ENCODE results near the gene KRTAP10-10.
A peak's percentile ranks its signal among the peaks of the same experiment; 100 is the strongest.
"Not testable (repeated sequence)": the region's sequence is repeated elsewhere in the genome, so short reads cannot be mapped to it uniquely, and the experiment has no call there.

The KRTAP10-10 gene

DNA sequence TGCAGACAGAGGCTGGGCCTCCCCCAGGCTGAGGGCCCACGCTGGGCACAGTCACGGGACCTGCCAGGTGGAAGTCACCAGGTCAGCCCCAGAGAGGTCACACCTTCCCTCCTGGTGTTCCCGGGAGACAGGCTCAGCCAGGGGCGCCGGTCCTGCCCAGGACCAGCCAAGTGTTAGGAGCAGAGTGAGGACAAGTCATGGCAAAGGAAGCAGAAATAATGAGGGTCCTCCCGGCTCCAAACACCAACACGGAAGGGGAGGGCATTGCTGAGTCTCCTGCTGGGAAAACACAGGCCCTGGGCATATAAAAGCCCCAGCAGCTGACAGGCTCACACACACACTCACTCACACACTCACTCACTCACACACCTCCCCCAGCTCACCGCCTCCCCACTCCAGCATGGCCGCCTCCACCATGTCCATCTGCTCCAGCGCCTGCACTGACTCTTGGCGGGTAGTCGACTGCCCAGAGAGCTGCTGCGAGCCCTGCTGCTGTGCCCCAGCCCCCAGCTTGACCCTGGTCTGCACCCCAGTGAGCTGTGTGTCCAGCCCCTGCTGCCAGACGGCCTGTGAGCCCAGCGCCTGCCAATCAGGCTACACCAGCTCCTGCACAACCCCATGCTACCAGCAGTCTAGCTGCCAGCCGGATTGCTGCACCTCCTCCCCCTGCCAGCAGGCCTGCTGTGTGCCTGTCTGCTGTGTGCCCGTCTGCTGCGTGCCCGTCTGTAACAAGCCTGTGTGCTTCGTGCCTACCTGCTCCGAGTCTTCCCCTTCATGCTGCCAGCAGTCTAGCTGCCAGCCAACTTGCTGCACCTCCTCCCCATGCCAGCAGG is at the start of gene KRTAP10-10:
TSS of gene KRTAP10-10 (plus strand) at position 339 of the 833 bp plus-strand sequence. CDS start at position 401, 62 bp downstream.
- no peak for DNase-seq

DNA sequence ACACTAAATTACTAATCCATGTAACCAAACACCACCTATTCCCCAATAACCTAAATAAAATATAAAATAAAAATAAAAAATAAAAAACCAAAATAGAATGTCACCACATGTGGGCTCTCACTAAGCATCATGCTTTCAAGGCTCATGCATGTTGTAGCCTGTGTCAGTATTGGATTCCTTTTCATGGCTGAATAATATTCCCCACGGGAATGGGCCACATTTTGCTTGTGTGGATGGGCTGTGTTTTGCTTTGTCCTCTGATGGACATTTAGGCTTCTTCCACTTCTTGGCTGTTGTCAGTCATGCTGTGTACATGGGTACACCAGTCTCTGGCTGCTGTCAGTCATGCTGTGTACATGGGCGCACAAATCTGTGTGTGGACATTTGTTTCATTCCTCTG is 48.1 kb upstream of the KRTAP10-10 start:
- no peak for DNase-seq

DNA sequence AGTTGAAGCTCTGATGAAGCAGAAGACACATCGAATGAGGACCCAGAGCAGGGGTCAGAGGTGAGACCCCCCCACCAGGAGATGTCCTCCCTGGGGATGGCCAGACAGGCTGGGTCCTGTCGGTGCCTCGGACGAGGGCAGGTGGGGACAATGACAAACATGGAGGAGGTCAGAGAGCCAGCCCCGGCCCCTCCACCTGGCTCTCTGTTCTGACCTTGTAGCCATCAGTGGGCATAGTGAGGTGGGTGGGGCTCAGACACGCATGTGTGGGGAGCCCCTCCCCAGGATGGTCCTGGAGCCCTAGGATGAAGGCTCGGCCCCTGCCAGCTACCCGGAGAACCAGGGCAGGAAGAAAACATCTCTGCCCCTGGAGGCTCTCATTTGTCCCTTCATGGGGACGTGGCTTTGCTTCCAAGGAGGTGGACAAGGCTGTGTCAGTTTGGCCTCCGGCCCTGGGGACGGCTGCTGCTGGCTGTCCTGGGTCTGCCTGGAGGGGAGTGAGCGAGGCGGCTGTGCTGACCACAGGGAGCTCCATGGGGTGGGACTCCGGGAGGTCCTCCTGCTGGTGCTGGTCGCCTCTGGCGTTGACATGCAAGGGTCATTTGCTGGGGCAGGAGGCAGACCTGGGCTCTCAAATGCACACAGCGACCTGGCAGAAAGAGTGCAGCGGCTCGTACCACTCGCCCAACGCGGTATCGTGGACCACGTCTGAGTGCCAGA is 47.4 kb upstream of the KRTAP10-10 start:
- no peak for DNase-seq

GRCh38 chr21:44590311-44590721 is 46.8 kb upstream of the KRTAP10-10 start:
- no peak for DNase-seq

DNA sequence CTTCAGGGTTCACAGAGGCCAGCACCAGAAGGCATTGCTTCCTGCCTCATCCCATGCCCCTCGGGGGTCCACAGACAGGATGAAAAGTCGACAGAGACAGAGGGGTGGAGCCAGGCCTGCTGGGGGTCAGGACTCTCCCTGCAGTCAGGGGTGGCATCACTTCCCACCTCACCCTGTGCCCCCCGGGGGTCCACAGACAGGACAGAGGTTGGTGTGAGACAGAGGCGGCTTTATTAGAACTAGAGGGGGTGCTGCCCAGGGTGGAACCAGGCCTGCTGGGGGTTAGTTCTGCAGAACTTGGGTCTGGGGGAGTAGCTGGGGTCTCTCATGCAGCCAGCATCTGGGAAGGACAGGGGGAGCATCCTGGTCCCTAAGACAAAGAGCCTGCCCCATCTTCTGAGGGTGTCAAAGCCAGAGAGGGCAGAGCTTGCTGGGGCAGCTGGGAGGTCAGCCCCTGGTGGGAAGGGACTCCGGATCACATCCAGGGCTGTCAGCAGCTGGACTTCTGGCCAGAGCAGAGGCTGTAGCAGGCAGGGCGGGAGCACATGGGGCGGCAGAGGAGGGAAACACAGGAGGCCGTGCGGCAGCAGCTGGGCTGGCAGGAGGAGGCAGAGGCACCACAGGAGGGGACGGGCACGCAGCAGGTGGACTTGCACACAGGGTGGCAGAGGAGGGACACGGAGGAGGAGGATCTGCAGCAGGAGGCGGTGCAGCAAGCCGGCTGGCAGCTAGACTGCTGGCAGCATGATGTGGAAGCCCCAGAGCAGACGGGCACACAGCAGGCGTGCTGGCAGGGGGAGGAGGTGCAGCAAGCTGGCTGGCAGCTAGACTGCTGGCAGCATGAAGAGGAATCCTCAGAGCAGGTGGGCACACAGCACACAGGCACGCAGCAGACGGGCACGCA is 46.0 kb upstream of the KRTAP10-10 start:
- not testable (repeated sequence) for DNase-seq

DNA sequence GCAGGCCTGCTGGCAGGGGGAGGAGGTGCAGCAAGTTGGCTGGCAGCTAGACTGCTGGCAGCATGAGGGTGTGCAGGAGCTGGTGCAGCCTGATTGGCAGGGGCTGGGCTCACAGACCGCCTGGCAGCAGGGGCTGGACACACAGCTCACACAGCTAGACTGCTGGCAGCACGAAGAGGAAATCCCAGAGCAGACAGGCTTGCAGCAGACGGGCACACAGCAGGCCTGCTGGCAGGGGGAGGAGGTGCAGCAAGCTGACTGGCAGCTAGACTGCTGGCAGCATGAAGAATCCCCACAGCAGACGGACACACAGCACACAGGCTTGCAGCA is 45.4 kb upstream of the KRTAP10-10 start:
- DNase-seq, result not testable (repeated sequence)

DNA sequence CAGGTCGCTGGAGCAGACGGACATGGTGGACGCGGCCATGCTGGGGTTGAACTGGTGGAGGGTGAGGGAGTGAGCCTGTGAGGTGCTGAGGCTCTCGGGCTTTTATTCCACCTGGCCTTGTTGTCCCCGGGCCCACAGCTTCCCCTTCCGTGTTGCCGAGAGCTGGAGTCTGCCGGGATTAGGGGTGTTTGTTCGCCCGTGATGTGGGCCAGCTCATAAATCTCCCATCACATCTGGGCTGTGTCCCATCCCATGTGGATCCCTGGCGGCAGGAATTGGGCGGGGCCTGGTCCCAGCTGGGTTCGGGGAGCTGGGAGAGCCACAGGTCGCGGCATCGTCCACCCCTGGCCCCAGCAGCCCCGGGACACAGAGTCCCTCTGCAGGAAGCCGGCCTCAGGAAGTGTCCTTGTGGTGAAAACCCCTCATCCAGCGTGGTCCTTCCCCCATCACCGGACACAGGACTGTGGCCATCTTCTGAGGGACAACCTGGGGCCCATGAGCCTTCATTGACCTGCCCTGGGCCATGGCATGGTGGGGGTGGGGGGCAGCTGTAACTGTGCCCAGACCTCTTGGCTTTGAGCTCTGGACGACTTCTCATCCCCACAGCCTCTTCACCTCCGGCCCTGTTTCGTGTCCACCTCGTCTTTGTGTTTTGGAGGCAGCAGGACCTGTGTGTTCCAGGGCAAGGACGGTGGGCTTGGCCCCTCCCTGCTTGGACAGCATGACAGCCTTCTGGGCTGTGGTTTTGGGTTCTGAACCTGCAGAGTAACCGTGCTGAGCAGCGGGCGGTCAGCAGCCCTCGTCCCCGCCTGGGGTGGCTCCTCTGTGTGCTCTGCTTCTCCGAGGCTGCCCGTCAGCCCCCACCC is 44.5 kb upstream of the KRTAP10-10 start, which contains the start of gene KRTAP10-6:
TSS of gene KRTAP10-6 (minus strand) at position 60 of the 866 bp plus-strand sequence. CDS start at position 39, 21 bp downstream.
- no peak for DNase-seq

GRCh38 chr21:44593598-44594405 is 43.4 kb upstream of the KRTAP10-10 start:
- DNase-seq, result no peak

DNA sequence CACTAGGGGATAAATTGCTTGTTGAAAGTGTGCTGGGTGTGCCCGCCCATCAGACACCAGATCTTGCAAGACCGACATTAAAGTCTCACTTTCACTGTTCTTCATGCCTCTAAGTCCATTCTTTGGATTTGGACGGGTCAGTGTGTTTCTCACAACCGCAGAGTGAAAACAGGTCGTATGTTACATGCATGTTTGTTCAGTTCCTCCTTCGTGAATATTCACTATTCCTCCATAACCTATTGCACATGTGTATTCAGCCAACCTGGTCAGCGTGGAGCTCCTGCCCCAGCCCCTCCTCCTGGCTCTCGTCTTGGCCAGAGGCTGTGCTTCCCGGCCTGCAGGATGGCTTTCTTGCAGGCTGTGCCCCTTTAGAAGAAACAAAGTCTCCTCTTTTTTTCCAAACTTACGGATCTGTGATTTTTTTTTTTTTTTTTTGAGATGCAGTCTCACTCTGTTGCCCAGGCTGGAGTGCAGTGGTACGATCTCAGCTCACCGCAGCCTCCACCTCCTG is 42.7 kb upstream of the KRTAP10-10 start:
- DNase-seq, result no peak

DNA sequence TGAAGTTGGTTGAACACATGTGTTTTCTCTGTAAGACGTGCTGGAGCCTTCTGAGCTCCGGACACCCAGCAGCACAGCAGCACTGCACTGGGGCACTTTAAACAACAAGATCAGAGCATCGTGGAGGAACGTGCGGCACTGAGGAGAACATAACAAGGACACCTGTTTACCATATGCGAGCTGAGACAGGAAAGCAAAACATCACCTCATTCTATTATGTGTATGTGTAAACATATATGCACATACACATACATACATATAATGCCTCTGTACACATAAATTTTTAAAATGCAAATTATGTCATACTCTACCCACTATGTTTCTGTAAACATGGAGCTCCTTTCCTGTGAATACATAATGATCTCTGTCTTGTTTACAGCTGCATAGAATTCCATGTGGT is 41.6 kb upstream of the KRTAP10-10 start:
- DNase-seq, result no peak

DNA sequence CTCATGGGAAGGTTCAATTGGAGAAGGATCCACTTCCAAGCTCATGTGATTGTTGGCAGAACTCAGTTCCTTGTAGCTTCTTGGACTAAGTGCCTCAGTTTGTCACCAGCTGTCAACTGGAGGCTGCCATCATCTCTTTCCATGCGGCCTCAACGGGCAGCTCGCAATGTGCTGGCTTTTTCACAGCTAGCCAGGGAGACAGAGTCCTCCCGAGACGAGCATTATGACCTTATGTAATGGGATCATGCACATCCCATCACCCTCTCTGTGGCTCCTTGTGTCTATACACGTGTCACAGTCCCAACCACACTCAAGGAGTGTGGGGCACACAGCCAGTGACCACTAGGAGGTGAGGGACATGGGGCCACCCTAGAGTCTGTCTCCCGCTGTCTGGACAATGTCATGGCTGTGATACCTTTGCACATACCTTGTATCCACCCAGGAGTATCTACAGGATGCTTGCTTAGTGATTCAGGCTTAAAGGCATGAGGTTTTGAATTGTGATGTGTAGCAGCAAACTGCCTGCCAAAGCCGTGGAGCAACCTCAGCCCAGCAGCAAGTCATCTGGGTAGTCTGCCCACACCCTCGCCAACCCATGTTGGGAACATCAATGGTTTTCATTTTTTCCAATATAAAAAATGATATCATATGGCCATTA is 41.0 kb upstream of the KRTAP10-10 start:
- no peak for DNase-seq

- DNase-seq, result no peak
Observed at GRCh38 chr21:44598061-44598460, 39.1 kb upstream of the KRTAP10-10 start.

GRCh38 chr21:44599264-44600029 is 37.7 kb upstream of the KRTAP10-10 start:
- no peak for DNase-seq

- DNase-seq, result not testable (repeated sequence)
Observed at GRCh38 chr21:44600118-44600978, 36.8 kb upstream of the KRTAP10-10 start, which contains the start of gene KRTAP10-7. Gene KRTAP10-7, plus strand, starts transcription at chr21:44600597. Its CDS starts 25 bp downstream, at chr21:44600622.

- not testable (repeated sequence) for DNase-seq
Observed at GRCh38 chr21:44601091-44601490, 36.1 kb upstream of the KRTAP10-10 start.

- DNase-seq, result peak; percentile 58
Observed at GRCh38 chr21:44601596-44602462, 35.3 kb upstream of the KRTAP10-10 start.

DNA sequence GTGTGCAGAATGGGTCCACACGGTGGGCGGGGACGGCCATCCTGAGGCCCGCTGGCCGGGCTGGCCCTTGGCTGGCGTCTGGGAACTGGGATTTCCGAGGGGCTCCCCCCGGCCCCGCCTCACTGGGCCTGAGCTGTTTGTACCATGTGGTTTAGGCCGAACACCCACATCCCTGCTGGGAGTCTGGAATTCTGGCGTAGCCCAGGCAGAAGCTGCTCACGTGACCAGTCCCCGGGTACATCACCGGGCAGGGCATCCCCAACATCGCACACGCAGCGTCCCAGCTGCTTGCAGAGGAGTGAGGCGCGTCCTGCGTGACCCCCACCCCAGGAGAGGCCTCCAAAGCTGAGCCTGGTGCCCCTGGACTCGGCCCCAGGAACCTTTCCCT is 34.7 kb upstream of the KRTAP10-10 start:
- no peak for DNase-seq

Data from NCI-H524 treated with DMSO at 0.1 percent for 48 hours (cell line).